A549 (cell line): ENCODE data around the gene DNAJB6. TPM values are rescaled to one million over a fixed set of nuclear protein-coding genes. Genes with fewer than 3 reads are reported as not detected.

Experiments
- ATAC-seq, 2 experiments: fragments of 200-7000 bp in 1 of 2; fragments of >200 bp in 1 of 2; cut with Nextera tagmentation in 1 of 2; cut with Tn5 transposase in 1 of 2; 3 replicates each; pipeline versions ENCODE4 v1.8.0 to v1.9.1; 2018 to 2020; ENCODE audit warnings: mild to moderate bottlenecking in 1 of 2, moderate library complexity in 1 of 2
- CTCF ChIA-PET: fragments of 300-600 bp; sonication (Branson Sonifier 250); formaldehyde crosslinking; extraction: SDS; loops from one replicate; lab custom pipeline; 2021; ENCODE audit warnings: antibody characterized with exemption, inconsistent platforms; lab: Yijun Ruan, JAX
- POLR2A ChIA-PET: fragments of 350-600 bp; formaldehyde crosslinking; extraction: SDS; loops from one replicate; lab custom pipeline; 2021; ENCODE audit warnings: antibody characterized with exemption, inconsistent platforms; lab: Yijun Ruan, JAX
- DNase-seq, 2 experiments: peaks; one replicate each; pipeline versions ENCODE4 v3.0.0 to v3.0.0-alpha.2; 2011 to 2016; ENCODE audit warnings: low read depth in 1 of 2, low spot score in 1 of 2
- FAIRE-seq: peaks from 2 replicates; lab custom pipeline; 2011; peaks lifted over from hg19 to GRCh38; lab: Jason Lieb, UNC
- H3K27ac ChIP-seq, 2 experiments: fragments of >200 bp; sonication (Bioruptor Twin); formaldehyde crosslinking; 3 replicates each; pipeline ENCODE4 v1.5.1; 2016 to 2017
- H3K4me1 ChIP-seq: fragments of >200 bp; sonication (Bioruptor Twin); formaldehyde crosslinking; 3 replicates; pipeline ENCODE4 v1.6.1; 2016
- H3K4me2 ChIP-seq: fragments of >200 bp; sonication (Bioruptor Twin); formaldehyde crosslinking; 3 replicates; pipeline ENCODE4 v1.6.1; 2016
- H3K4me3 ChIP-seq: fragments of >200 bp; sonication (Bioruptor Twin); formaldehyde crosslinking; 3 replicates; pipeline ENCODE4 v1.5.1; 2016
- H3K9me3 ChIP-seq: fragments of >200 bp; sonication (Bioruptor Twin); formaldehyde crosslinking; 3 replicates; pipeline ENCODE4 v1.6.1; 2016
- BCL3 ChIP-seq: fragments of >200 bp; sonication (Bioruptor Twin); formaldehyde crosslinking; IDR thresholded peaks from 3 replicates; pipeline ENCODE4 v1.6.1; 2016
- CBX2 ChIP-seq: fragments of 200-600 bp; sonication (generic); IDR thresholded peaks from 2 replicates; pipeline ENCODE4 v1.6.1; 2016; ENCODE audit warnings: low read depth, mild to moderate bottlenecking, borderline replicate concordance
- EHMT2 ChIP-seq: fragments of 200-600 bp; sonication (generic); IDR thresholded peaks from 2 replicates; pipeline ENCODE4 v1.6.1; 2016; ENCODE audit warnings: antibody characterized with exemption, low read depth, mild to moderate bottlenecking, moderate library complexity
- ESRRA ChIP-seq: fragments of 150-350 bp; IDR thresholded peaks from 2 replicates; pipeline ENCODE4 v1.6.1; 2014; ENCODE audit warnings: mild to moderate bottlenecking, low read length, borderline replicate concordance
- FOSL2 ChIP-seq, 2 experiments: fragments of 450-650 bp in 1 of 2; fragments of >200 bp in 1 of 2; sonication (Bioruptor Twin) in 1 of 2; formaldehyde crosslinking; IDR thresholded peaks; 2 replicates each; pipeline versions ENCODE4 v1.5.0 to v1.6.1; 2016 to 2020; ENCODE audit warnings: mild to moderate bottlenecking in 1 of 2, moderate library complexity in 1 of 2
- GATA3 ChIP-seq: IDR thresholded peaks from 2 replicates; pipeline ENCODE4 v1.6.1; 2012; ENCODE audit warnings: borderline replicate concordance
- HDAC2 ChIP-seq: fragments of 200-600 bp; sonication (generic); IDR thresholded peaks from 2 replicates; pipeline ENCODE4 v1.6.1; 2016
- JUN ChIP-seq, 2 experiments: fragments of >200 bp; sonication (Bioruptor Twin); formaldehyde crosslinking; IDR thresholded peaks; 2 replicates in 1 of 2; 3 replicates in 1 of 2; pipeline ENCODE4 v1.6.1; 2016 to 2017
- KDM5A ChIP-seq: fragments of 200-600 bp; sonication (generic); IDR thresholded peaks from 2 replicates; pipeline ENCODE4 v1.6.1; 2016; ENCODE audit warnings: antibody characterized with exemption, mild to moderate bottlenecking
- NFE2L2 ChIP-seq: fragments of 150-350 bp; conservative IDR thresholded peaks from 2 replicates; pipeline ENCODE4 v1.6.1; 2014; ENCODE audit warnings: low read length
- NR3C1 ChIP-seq: fragments of >200 bp; sonication (Bioruptor Twin); formaldehyde crosslinking; IDR thresholded peaks from 3 replicates; pipeline ENCODE4 v1.6.1; 2017
- PHF8 ChIP-seq: fragments of 200-600 bp; sonication (generic); IDR thresholded peaks from 2 replicates; pipeline ENCODE4 v1.6.1; 2016; ENCODE audit warnings: low read depth, mild to moderate bottlenecking, antibody characterized with exemption, moderate library complexity, borderline replicate concordance
- POLR2A ChIP-seq: IDR thresholded peaks from 2 replicates; pipeline ENCODE4 v1.6.1; 2012; ENCODE audit warnings: mild to moderate bottlenecking, low read length
- POLR2AphosphoS2 ChIP-seq: conservative IDR thresholded peaks from 2 replicates; pipeline ENCODE4 v1.6.1; 2012; ENCODE audit warnings: low read length, improper control_type of control experiment, inconsistent platforms
- RAD21 ChIP-seq, 2 experiments: fragments of >200 bp in 1 of 2; sonication (Bioruptor Twin) in 1 of 2; formaldehyde crosslinking in 1 of 2; IDR thresholded peaks in 1 of 2; conservative IDR thresholded peaks in 1 of 2; 2 replicates in 1 of 2; 3 replicates in 1 of 2; pipeline ENCODE4 v1.6.1; 2012 to 2018; ENCODE audit warnings: inconsistent platforms in 1 of 2
- RCOR1 ChIP-seq: fragments of 150-350 bp; IDR thresholded peaks from 2 replicates; pipeline ENCODE4 v1.6.1; 2014; ENCODE audit warnings: antibody characterized with exemption, low read length, low read depth
- RFX5 ChIP-seq: fragments of 450-650 bp; IDR thresholded peaks from 2 replicates; pipeline ENCODE4 v1.7.1; 2014; ENCODE audit warnings: antibody characterized with exemption, mild to moderate bottlenecking, moderate library complexity
- SREBF2 ChIP-seq: fragments of 450-650 bp; IDR thresholded peaks from 2 replicates; pipeline ENCODE4 v1.6.1; 2014; ENCODE audit warnings: mild to moderate bottlenecking, moderate library complexity
- TFCP2L1 ChIP-seq: fragments of 250-450 bp; sonication (Bioruptor Pico); IDR thresholded peaks from 2 replicates; pipeline ENCODE4 v1.5.0; 2021; ENCODE audit warnings: mild to moderate bottlenecking
- ZFP36 ChIP-seq: fragments of 450-650 bp; IDR thresholded peaks from 2 replicates; pipeline ENCODE4 v1.6.1; 2014; ENCODE audit warnings: borderline replicate concordance; ENCODE audit not compliant: partially characterized antibody
- ZSCAN20 ChIP-seq: fragments of 250-450 bp; sonication (Bioruptor Pico); IDR thresholded peaks from 2 replicates; pipeline ENCODE4 v1.8.0; 2022; ENCODE audit warnings: mild to moderate bottlenecking, moderate library complexity
- whole genome bisulfite sequencing: methylation state at CpG from one replicate; pipeline ENCODE4 v1.1.6; 2017; ENCODE audit errors: missing lambda C conversion rate; 5-methylcytosine and 5-hydroxymethylcytosine counted together
- polyA plus RNA-seq, 4 experiments: library from polyadenylated mRNA; depleted of rRNA in 3 of 4; stranded (reverse); fragments of >200 nt; fragmentation: RNase III in 1 of 4; extraction: RNeasy Plus Mini Kit Qiagen cat#74134 plus additional on column Dnase treatment in 1 of 4; gene quantifications; 2 replicates in 3 of 4; 3 replicates in 1 of 4; pipeline ENCODE4 v1.2.3, GENCODE V29; 2011 to 2017
- TF ChIP-seq, protein P1 (sequence below): fragments of 150-350 bp; IDR thresholded peaks from 2 replicates; pipeline ENCODE4 v1.6.1; 2014; ENCODE audit warnings: low read depth, mild to moderate bottlenecking, low read length
- TF ChIP-seq, protein P2 (sequence below): fragments of 250-450 bp; sonication (Bioruptor Pico); IDR thresholded peaks from 2 replicates; pipeline ENCODE4 v1.5.0; 2020; ENCODE audit warnings: low read depth, mild to moderate bottlenecking, moderate library complexity
- TF ChIP-seq, protein P3 (sequence below): IDR thresholded peaks from 2 replicates; pipeline ENCODE4 v1.6.1; 2012; ENCODE audit warnings: low read depth, borderline replicate concordance

The DNAJB6 gene
- polyA plus RNA-seq, 2 of the 4 experiments (the other 2 are of a cell fraction), result 117 to 136 TPM

DNA sequence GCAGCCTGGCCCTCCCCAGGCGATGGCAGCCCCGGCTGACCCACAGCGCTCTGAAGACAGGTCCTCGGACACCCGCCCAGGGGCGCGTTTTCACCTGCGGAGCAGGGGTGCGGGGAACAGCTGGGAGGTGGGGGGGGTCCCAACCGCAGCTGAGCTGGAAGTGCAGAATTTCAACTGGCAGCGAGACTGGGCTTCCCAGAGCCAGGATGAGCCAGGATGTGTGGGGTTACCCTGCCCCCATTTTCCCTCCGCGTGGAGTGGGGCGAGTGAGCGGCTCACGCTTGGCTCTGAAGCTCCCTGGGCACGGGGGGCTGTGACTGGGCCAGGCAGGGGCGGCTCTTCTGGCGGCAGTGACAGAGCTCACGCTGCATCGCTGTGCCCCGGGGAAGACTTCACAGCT is 70.2 kb downstream of the DNAJB6 start:
- H3K4me3 ChIP-seq, result no peak overlapping the region
- ChIA-PET POLR2A (no interaction called here), CTCF (interaction anchor here (0.6 to 2.8 kb wide), 3 partner anchors 9 to 191 kb away, joined by 3 to 11 read pairs (median 4); no protein-coding TSS in a partner anchor)
- H3K4me1 ChIP-seq, result peaks cover 16% of the 10 kb centered on the region
- DNase-seq, result no peak
- ATAC-seq, result no peak
- no peak overlapping the region for H3K4me2 ChIP-seq
- H3K9me3 ChIP-seq, result no peaks in the 10 kb centered on the region
- H3K27ac ChIP-seq, result no peak overlapping the region
- FAIRE-seq, result no peak
- WGBS, result 98% methylated on average over 14 of the region's 22 CpGs
- TF ChIP-seq NFE2L2, result no peak
- TF ChIP-seq, all 56 proteins: peak for 0

DNA sequence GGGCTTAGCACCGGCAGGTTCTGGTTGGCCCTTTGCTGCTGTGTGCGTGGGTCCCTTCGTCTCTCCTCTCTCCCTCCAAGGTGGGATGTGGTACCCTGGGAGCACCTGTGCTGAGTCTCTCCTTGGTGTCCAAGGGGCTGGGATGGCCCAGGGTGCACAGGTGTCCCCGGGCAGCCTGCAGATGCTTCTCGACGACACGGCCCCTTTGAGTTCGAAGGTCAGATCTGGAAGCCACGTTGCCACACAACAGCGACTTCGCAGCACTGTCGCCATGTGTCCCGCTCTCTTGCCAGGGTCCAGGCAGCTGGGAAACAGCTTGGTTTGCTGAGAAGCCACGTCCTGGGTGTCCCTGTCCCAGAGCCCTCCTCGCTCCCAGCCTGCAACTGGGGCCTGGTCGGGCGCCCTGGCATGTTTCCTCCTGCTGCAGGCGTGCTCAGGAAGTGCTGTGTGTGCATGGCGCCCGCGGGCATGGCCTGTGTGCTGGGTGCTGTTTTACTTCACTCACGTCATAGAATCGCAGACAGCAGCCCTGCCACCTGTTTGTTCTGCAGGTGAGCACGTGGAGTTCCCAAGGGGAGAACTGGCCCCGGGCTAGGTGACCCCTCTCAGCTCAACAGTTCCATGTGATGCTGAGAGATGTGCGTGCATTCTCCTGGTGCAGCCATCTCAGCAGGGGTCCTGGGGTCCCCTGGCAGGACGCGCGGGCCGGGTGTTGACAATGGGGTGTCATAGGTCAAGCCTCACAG is 70.9 kb downstream of the DNAJB6 start:
- ChIA-PET POLR2A (no interaction called here), CTCF (interaction anchor here (0.9 to 2.8 kb wide), 2 partner anchors 10 to 197 kb away, joined by 3 to 11 read pairs; no protein-coding TSS in a partner anchor)
- TF ChIP-seq, protein P1, sequence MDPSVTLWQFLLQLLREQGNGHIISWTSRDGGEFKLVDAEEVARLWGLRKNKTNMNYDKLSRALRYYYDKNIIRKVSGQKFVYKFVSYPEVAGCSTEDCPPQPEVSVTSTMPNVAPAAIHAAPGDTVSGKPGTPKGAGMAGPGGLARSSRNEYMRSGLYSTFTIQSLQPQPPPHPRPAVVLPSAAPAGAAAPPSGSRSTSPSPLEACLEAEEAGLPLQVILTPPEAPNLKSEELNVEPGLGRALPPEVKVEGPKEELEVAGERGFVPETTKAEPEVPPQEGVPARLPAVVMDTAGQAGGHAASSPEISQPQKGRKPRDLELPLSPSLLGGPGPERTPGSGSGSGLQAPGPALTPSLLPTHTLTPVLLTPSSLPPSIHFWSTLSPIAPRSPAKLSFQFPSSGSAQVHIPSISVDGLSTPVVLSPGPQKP, result no peak
- TF ChIP-seq GATA3 (no peak), PHF8 (no peak), TFCP2L1 (no peak), RCOR1 (no peak), RAD21 (conservative IDR thresholded peaks at IDR 0.05 in 1 of 2, IDR thresholded peaks at IDR 0.05 in 1 of 2) (no peak), CBX2 (no peak), POLR2AphosphoS2 (no peak), JUN (IDR thresholded peaks at IDR 0.05) (no peak), KDM5A (no peak), ZSCAN20 (CRISPR knock-in tag) (no peak), NR3C1 (no peak)
- ATAC-seq, result no peak
- no peak overlapping the region for H3K4me2 ChIP-seq
- peaks cover 16% of the 10 kb centered on the region for H3K4me1 ChIP-seq
- FAIRE-seq, result no peak
- no peak for DNase-seq
- H3K4me3 ChIP-seq, result no peak overlapping the region
- WGBS, result 96% methylated on average over 30 of the region's 30 CpGs
- H3K27ac ChIP-seq, result no peak overlapping the region
- H3K9me3 ChIP-seq, result no peaks in the 10 kb centered on the region

DNA sequence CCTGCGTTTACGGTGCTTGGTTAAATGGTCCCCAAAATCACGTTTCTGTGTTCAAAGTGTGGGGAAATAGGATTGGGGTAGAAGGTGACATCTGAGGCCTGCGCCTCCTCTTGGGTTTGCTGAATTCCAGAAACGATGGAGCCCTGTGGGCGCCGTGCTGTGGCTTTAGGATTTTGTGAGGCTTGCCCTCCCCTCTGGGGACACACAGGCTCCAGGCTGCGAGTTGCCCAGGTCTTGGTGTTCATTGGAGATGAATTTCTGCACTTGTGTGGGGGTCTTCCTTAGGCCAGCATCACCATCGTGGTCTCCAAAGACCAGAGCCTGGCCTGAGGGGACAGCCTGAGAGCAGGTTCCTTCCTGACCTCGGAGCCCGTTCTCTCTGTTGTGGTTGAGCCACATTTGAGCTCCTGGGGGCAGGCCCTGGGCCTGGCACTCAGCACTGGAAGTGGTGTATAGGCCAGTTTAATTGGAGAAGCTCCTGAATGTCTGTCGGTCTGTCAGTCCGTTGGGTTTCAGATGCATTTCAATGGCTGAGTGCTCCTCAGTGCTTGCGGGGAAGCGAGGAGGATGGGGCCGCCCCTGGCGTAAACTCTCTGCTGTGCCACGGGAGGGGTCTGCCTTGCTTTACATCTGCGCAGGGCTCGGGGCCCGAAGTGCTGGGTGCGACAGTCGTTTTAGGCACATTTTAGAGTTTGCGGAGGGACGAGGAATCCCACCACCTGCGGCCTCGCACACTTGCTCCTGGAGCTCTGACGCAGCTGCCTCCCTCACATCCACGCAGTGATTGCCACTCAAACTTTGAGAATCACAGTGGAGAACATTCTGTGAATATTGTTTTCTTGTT is 71.7 kb downstream of the DNAJB6 start:
- H3K4me2 ChIP-seq, result no peak overlapping the region
- ATAC-seq, result no peak
- ChIA-PET POLR2A (no interaction called here), CTCF (interaction anchor here (0.9 kb wide), 1 partner anchor 197 kb away, joined by 3 read pairs; no protein-coding TSS in a partner anchor)
- no peak overlapping the region for H3K27ac ChIP-seq
- TF ChIP-seq FOSL2 (IDR thresholded peaks at IDR 0.05) (no peak), FOSL2 (CRISPR knock-in tag; IDR thresholded peaks at IDR 0.05) (no peak), KDM5A (no peak), HDAC2 (no peak), RCOR1 (no peak)
- peaks cover 16% of the 10 kb centered on the region for H3K4me1 ChIP-seq
- no peak for DNase-seq
- WGBS, result 94% methylated on average over 28 of the region's 29 CpGs
- no peaks in the 10 kb centered on the region for H3K9me3 ChIP-seq
- no peak for FAIRE-seq
- no peak overlapping the region for H3K4me3 ChIP-seq

- DNase-seq (no peak), ATAC-seq (no peak), FAIRE-seq (no peak)
- POLR2A ChIA-PET, result no interaction called here
- Histone ChIP-seq H3K27ac (no peak overlapping the region), H3K4me1 (peaks cover 16% of the 10 kb centered on the region), H3K4me3 (no peak overlapping the region), H3K9me3 (no peaks in the 10 kb centered on the region), H3K4me2 (no peak overlapping the region)
- WGBS, result 90% methylated on average over 28 of the region's 28 CpGs
- CTCF ChIA-PET, result interaction anchor here (0.9 kb wide), 1 partner anchor 198 kb away, joined by 3 read pairs; no protein-coding TSS in a partner anchor
- TF ChIP-seq EHMT2 (no peak), ZFP36 (no peak), POLR2A (no peak), BCL3 (no peak), RFX5 (no peak), SREBF2 (no peak), PHF8 (no peak), ESRRA (no peak), JUN (IDR thresholded peaks at IDR 0.05) (no peak)
- TF ChIP-seq, protein P2, sequence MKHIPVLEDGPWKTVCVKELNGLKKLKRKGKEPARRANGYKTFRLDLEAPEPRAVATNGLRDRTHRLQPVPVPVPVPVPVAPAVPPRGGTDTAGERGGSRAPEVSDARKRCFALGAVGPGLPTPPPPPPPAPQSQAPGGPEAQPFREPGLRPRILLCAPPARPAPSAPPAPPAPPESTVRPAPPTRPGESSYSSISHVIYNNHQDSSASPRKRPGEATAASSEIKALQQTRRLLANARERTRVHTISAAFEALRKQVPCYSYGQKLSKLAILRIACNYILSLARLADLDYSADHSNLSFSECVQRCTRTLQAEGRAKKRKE (CRISPR knock-in tag), result no peak
- TF ChIP-seq, protein P3, sequence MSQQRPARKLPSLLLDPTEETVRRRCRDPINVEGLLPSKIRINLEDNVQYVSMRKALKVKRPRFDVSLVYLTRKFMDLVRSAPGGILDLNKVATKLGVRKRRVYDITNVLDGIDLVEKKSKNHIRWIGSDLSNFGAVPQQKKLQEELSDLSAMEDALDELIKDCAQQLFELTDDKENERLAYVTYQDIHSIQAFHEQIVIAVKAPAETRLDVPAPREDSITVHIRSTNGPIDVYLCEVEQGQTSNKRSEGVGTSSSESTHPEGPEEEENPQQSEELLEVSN, result no peak
Observed at GRCh38 chr7:157409149-157409752, 72.4 kb downstream of the DNAJB6 start.
